Measurements from ENCODE around the gene ACTN4.

- TF ChIP-seq, protein P1, sequence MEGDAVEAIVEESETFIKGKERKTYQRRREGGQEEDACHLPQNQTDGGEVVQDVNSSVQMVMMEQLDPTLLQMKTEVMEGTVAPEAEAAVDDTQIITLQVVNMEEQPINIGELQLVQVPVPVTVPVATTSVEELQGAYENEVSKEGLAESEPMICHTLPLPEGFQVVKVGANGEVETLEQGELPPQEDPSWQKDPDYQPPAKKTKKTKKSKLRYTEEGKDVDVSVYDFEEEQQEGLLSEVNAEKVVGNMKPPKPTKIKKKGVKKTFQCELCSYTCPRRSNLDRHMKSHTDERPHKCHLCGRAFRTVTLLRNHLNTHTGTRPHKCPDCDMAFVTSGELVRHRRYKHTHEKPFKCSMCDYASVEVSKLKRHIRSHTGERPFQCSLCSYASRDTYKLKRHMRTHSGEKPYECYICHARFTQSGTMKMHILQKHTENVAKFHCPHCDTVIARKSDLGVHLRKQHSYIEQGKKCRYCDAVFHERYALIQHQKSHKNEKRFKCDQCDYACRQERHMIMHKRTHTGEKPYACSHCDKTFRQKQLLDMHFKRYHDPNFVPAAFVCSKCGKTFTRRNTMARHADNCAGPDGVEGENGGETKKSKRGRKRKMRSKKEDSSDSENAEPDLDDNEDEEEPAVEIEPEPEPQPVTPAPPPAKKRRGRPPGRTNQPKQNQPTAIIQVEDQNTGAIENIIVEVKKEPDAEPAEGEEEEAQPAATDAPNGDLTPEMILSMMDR (conservative IDR thresholded peaks at IDR 0.05; ENCODE audit: low read length) = no peak
- no peak for TF ChIP-seq EZH2phosphoT487 (IDR thresholded peaks at IDR 0.05; ENCODE audit: borderline replicate concordance, low read depth, low read length)
These were observed 10.3 kb downstream of the ACTN4 start for GRCh38 chr19:38657633-38658222.
